ENCODE measurements around the gene SCRN1. TPM values are rescaled to one million over a fixed set of nuclear protein-coding genes. Genes with fewer than 3 reads are reported as not detected.

SCRN1 gene
- total RNA-seq, 1 donor from 2014 or later: 36.1 TPM

DNA sequence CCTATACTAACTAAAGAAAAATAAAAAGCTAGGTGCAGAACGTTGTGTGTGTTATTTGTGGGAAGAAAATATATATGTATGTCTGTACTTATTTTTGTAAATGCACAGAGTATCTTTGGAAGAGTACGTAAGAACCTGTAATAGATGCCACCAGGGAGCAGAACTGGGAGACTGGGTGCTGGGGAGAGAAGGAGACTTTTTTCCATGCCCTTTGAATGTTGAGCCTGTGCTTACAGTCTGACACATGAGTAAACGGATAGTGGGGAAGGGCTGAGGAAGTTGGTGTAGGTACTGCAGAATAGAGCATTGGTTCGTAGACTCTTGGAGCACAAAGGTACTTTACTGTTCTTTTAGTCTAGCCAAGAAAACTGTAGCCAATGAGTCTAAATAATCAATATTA is 1.3 kb upstream of the SCRN1 start:
- intact Hi-C loops (cut with DNase I): no loop called here

DNA sequence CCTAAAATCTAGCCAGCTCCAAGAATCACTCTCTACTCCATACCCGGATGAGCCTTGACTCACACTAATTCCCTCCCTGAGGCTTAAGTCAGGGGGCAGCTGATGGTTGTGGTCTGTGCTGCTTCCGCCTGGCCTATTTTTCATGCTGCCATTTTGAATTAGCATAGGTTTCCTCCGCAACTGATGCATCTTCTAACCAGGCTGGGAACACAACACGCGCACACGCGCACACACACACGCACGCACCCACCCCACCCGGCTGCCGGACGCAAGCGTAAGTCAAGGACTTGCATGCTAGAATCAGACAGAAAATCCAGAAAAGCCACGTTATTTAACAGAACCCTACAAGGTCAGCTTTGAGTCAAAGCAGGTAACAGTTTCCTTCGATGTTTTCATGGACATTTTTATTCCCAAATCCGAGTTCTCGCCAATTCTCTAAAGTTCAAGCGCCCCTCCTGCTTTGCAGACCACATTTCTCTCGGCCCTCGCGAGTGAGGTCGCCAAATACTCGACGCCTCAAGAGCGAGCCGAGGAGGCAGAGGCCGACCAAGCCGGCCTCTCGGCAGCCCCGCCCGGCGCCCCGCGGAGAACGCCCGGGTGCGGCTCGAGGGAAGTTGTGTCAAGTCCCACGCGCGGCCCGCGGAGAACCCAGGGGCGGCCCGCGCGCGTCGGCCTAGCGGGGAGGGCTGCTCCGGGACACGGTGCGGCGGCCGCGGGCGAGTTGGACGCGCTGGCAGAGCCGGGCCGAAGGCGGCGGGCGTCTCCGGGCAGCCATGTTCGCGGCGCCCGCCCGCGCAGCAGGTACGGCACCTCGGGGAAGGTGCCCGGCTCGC is 961 bp downstream of the SCRN1 start:
- H3K36me3 ChIP-seq: no peaks in the 10 kb centered on the region
- DNase-seq: peak; percentile 84
- peak overlapping the region; percentile 83 for H3K4me3 ChIP-seq
- H3K4me1 ChIP-seq: no peaks in the 10 kb centered on the region
- peak overlapping the region; percentile 89 for H3K27ac ChIP-seq
- intact Hi-C loops (cut with DNase I): no loop called here
- ATAC-seq: peak; percentile 73
- TF ChIP-seq, protein P1, sequence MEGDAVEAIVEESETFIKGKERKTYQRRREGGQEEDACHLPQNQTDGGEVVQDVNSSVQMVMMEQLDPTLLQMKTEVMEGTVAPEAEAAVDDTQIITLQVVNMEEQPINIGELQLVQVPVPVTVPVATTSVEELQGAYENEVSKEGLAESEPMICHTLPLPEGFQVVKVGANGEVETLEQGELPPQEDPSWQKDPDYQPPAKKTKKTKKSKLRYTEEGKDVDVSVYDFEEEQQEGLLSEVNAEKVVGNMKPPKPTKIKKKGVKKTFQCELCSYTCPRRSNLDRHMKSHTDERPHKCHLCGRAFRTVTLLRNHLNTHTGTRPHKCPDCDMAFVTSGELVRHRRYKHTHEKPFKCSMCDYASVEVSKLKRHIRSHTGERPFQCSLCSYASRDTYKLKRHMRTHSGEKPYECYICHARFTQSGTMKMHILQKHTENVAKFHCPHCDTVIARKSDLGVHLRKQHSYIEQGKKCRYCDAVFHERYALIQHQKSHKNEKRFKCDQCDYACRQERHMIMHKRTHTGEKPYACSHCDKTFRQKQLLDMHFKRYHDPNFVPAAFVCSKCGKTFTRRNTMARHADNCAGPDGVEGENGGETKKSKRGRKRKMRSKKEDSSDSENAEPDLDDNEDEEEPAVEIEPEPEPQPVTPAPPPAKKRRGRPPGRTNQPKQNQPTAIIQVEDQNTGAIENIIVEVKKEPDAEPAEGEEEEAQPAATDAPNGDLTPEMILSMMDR (IDR thresholded peaks at IDR 0.05): no peak
- H3K9me3 ChIP-seq: peaks cover 5% of the 10 kb centered on the region
- H3K27me3 ChIP-seq: no peaks in the 10 kb centered on the region

More for the DNA sequence above, 1.3 kb upstream of the SCRN1 start:
- Histone ChIP-seq H3K36me3 (no peaks in the 10 kb centered on the region), H3K9me3 (peaks cover 5% of the 10 kb centered on the region), H3K27me3 (no peaks in the 10 kb centered on the region), H3K27ac (no peak overlapping the region), H3K4me3 (no peak overlapping the region), H3K4me1 (no peaks in the 10 kb centered on the region)
- TF ChIP-seq, protein P1 (IDR thresholded peaks at IDR 0.05): no peak
- DNase-seq (no peak), ATAC-seq (no peak)

DNA sequence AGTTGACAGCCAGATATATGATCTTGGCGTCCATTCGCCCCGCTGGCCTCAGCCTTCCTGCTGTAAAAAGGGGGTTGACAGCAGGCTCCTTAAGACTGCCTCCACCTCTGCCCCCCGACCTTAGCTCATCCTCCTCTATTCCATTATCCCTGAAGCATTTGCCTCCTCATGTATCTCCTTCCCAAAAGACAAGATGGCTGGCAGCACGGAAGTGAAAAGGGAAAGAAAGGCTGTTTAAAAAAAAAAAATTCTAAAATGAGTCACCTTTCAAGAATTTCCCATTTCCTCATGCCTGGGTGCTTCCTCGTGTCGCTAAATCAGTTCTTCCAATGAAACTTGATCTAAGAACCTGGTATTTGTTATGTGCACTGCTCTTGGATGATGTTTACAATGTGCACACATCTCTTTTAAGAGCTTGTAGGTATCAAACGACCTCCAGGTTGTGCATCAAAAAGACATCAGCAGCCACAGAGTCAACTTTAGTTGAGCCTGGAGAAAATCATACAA is 1.7 kb downstream of the SCRN1 start:
- Histone ChIP-seq H3K27ac (peak overlapping the region; percentile 89), H3K27me3 (no peaks in the 10 kb centered on the region), H3K4me1 (no peaks in the 10 kb centered on the region), H3K9me3 (peaks cover 3% of the 10 kb centered on the region), H3K36me3 (no peaks in the 10 kb centered on the region), H3K4me3 (peak overlapping the region; percentile 83)
- TF ChIP-seq, protein P1 (IDR thresholded peaks at IDR 0.05): no peak
- intact Hi-C loops (cut with DNase I): no loop called here
- no peak for DNase-seq
- no peak for ATAC-seq

DNA sequence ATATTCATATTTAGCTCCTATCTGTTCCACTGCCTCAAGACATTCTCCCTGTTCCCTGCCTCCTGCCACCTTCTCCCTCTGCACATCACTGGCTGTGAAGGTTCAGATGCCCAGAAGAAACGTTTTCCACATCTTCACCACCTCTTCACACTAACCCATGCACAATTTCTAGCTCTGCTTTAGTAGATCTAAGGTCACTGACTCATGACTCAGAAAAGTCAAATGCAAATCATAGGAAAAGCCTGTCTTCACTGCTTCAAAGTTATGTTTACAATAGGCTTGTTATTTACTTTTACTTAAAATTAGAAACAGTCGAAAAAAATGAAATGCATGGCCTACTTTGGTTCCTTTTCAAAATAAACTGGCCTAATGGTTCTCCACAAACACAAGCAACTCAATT is 2.5 kb downstream of the SCRN1 start:
- ATAC-seq: no peak
- Histone ChIP-seq H3K36me3 (no peaks in the 10 kb centered on the region), H3K4me3 (no peak overlapping the region), H3K27ac (peak overlapping the region; percentile 89), H3K27me3 (no peaks in the 10 kb centered on the region), H3K9me3 (no peaks in the 10 kb centered on the region), H3K4me1 (no peaks in the 10 kb centered on the region)
- TF ChIP-seq, protein P1 (IDR thresholded peaks at IDR 0.05): no peak
- intact Hi-C loops (cut with DNase I): no loop called here
- no peak for DNase-seq

DNA sequence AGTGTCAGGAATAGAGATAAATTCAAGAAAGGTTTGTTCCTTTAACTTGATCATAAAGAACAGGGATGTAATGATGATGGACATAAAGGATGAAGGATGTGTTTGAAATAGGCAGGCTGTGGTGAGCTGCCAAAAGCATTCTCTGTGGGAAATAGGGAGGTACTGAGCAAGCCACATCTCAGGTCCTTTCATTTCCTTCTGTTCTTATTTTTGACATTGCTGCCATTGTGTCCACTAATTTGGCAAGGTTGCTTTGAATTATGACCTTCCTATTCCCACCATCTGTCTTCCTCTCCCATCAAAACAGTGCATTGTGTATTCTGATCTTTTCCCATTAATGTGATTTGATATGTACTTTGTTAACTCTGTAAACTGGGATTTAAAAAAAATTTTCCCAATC is 9.4 kb downstream of the SCRN1 start:
- no peak for ATAC-seq
- H3K4me3 ChIP-seq: no peak overlapping the region
- intact Hi-C loops (cut with DNase I): no loop called here
- H3K27me3 ChIP-seq: no peaks in the 10 kb centered on the region
- no peaks in the 10 kb centered on the region for H3K9me3 ChIP-seq
- no peaks in the 10 kb centered on the region for H3K4me1 ChIP-seq
- no peak for DNase-seq
- no peaks in the 10 kb centered on the region for H3K36me3 ChIP-seq
- TF ChIP-seq, protein P1 (IDR thresholded peaks at IDR 0.05): no peak
- H3K27ac ChIP-seq: no peak overlapping the region
